Measurements from ENCODE around the gene TUFM. TPM values are rescaled to one million over a fixed set of nuclear protein-coding genes. Genes with fewer than 3 reads are reported as not detected.

TUFM gene
- total RNA-seq, 1 donor: 101 TPM

DNA sequence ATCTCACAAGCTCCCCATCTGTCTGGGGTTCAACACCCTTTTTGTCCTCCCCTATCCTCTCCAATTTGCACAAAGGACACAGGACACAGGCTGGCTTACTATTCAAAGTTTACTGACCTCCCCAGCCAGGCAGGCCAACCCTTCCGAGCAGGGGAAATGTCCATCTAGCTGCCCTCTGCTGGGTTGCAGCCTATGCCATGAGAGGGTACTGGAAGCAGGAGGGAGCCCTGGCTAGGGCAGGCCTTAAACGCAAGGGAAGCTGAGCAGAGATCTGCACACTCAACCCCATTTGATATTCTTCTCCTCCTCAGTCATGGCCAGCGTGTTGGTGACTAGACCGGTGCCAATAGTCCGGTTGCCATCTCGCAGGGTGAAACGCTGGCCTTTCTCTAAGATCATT is 3.5 kb downstream of the TUFM start:
- Histone ChIP-seq H3K4me2 (ENCODE audit: insufficient read depth, low read length) (no peak overlapping the region), H3K9me3 (ENCODE audit: low read depth, low read length) (no peaks in the 10 kb centered on the region), H3K4me3 (ENCODE audit: insufficient read depth, low read length) (no peak overlapping the region), H3K27ac (ENCODE audit: low read depth, low read length) (no peak overlapping the region), H3K36me3 (ENCODE audit: insufficient read depth, low read length) (peaks cover 38% of the 10 kb centered on the region), H3K4me1 (ENCODE audit: insufficient read depth, low read length) (peaks cover 19% of the 10 kb centered on the region), H4K20me1 (ENCODE audit: insufficient read depth, low read length) (peaks cover 10% of the 10 kb centered on the region), H3K79me2 (ENCODE audit: insufficient read depth, low read length) (peaks cover 38% of the 10 kb centered on the region), H2AFZ (ENCODE audit: low read length) (no peak overlapping the region), H3K27me3 (ENCODE audit: insufficient read depth, low read length) (no peaks in the 10 kb centered on the region)
- no peak for DNase-seq (ENCODE audit: insufficient read length, low spot score, missing footprints)
- TF ChIP-seq, protein P1, sequence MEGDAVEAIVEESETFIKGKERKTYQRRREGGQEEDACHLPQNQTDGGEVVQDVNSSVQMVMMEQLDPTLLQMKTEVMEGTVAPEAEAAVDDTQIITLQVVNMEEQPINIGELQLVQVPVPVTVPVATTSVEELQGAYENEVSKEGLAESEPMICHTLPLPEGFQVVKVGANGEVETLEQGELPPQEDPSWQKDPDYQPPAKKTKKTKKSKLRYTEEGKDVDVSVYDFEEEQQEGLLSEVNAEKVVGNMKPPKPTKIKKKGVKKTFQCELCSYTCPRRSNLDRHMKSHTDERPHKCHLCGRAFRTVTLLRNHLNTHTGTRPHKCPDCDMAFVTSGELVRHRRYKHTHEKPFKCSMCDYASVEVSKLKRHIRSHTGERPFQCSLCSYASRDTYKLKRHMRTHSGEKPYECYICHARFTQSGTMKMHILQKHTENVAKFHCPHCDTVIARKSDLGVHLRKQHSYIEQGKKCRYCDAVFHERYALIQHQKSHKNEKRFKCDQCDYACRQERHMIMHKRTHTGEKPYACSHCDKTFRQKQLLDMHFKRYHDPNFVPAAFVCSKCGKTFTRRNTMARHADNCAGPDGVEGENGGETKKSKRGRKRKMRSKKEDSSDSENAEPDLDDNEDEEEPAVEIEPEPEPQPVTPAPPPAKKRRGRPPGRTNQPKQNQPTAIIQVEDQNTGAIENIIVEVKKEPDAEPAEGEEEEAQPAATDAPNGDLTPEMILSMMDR (IDR thresholded peaks at IDR 0.05; ENCODE audit: extremely low read depth, low read depth, low read length): no peak

DNA sequence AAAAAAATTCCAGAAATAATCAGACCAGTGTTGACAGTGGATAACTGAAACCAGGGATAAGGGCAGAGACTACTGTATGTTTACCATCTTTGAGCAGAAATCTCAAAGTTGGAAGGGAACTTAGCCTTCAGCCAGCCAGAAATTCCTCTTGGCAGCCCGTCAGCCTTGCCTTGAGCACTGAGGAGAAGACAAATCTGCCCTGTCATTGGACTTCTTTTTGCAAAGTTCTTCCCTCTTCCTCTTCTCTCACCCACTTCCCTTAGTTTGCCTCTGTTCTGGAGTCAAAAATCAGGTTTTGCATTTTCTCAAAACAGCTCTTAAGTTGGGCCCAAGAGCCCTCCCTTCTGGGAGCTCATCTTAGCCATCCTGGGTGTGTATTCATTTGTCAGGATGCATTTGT is 6.2 kb downstream of the TUFM start:
- Histone ChIP-seq H3K36me3 (ENCODE audit: insufficient read depth, low read length) (peaks cover 60% of the 10 kb centered on the region), H3K9me3 (ENCODE audit: low read depth, low read length) (no peaks in the 10 kb centered on the region), H3K79me2 (ENCODE audit: insufficient read depth, low read length) (peaks cover 14% of the 10 kb centered on the region), H3K4me1 (ENCODE audit: insufficient read depth, low read length) (peaks cover 2% of the 10 kb centered on the region), H3K27ac (ENCODE audit: low read depth, low read length) (no peak overlapping the region), H4K20me1 (ENCODE audit: insufficient read depth, low read length) (peaks cover 5% of the 10 kb centered on the region), H3K4me3 (ENCODE audit: insufficient read depth, low read length) (no peak overlapping the region), H3K27me3 (ENCODE audit: insufficient read depth, low read length) (no peaks in the 10 kb centered on the region), H3K4me2 (ENCODE audit: insufficient read depth, low read length) (no peak overlapping the region), H2AFZ (ENCODE audit: low read length) (no peak overlapping the region)
- TF ChIP-seq, protein P1 (IDR thresholded peaks at IDR 0.05; ENCODE audit: extremely low read depth, low read depth, low read length): no peak
- DNase-seq (ENCODE audit: insufficient read length, low spot score, missing footprints): no peak

DNA sequence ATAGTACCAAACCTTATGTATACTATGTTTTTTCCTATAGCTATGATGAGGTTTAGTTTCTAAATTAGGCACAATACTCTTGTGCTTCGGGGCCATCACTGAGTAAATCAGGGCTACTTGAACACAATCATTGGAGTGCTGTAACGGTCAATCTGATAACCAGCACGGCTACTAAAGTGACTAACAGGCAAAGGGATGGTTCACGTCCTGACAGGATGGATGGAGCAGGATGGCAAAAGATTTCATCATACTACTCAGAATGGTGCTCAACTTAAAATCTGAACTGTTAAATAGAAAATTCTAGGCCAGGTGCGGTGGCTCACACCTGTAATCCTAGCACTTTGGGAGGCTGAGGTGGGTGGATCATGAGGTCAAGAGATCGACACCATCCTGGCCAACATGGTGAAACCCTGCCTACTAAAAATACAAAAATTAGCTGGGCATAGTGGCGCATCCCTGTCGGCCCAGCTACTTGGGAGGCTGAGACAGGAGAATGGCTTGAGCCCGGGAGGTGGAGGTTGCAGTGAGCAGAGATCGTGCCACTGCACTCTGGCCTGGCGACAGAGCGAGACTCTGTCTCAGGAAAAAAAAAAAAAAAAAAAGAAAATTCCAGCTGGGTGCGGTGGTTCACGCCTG is 7.0 kb downstream of the TUFM start:
- Histone ChIP-seq H4K20me1 (ENCODE audit: insufficient read depth, low read length) (peaks cover 9% of the 10 kb centered on the region), H3K4me3 (ENCODE audit: insufficient read depth, low read length) (no peak overlapping the region), H3K27me3 (ENCODE audit: insufficient read depth, low read length) (no peaks in the 10 kb centered on the region), H3K4me1 (ENCODE audit: insufficient read depth, low read length) (no peaks in the 10 kb centered on the region), H3K36me3 (ENCODE audit: insufficient read depth, low read length) (peaks cover 60% of the 10 kb centered on the region), H2AFZ (ENCODE audit: low read length) (no peak overlapping the region), H3K27ac (ENCODE audit: low read depth, low read length) (no peak overlapping the region), H3K79me2 (ENCODE audit: insufficient read depth, low read length) (peaks cover 9% of the 10 kb centered on the region), H3K9me3 (ENCODE audit: low read depth, low read length) (no peaks in the 10 kb centered on the region), H3K4me2 (ENCODE audit: insufficient read depth, low read length) (no peak overlapping the region)
- TF ChIP-seq, protein P1 (IDR thresholded peaks at IDR 0.05; ENCODE audit: extremely low read depth, low read depth, low read length): no peak
- DNase-seq (ENCODE audit: insufficient read length, low spot score, missing footprints): no peak

DNA sequence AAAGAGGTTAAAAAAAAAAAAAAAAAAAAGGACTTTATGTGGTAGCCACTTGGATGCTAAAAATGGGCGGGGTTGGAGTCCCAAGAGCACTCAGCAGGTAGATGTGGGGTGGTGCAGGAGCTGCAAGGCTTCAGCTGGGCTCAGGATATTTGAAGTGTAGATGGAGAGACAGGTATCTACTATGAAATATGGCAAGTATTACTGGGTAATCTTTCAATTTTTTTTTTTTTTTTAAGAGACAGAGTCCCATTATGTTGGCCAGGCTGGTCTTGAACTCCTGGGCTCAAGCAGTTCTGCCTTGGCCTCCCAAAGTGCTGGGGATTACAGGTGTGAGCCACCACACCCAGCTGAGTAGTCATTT is 7.6 kb downstream of the TUFM start:
- Histone ChIP-seq H3K36me3 (ENCODE audit: insufficient read depth, low read length) (peaks cover 60% of the 10 kb centered on the region), H3K4me3 (ENCODE audit: insufficient read depth, low read length) (no peak overlapping the region), H3K27me3 (ENCODE audit: insufficient read depth, low read length) (no peaks in the 10 kb centered on the region), H3K27ac (ENCODE audit: low read depth, low read length) (no peak overlapping the region), H3K79me2 (ENCODE audit: insufficient read depth, low read length) (peaks cover 4% of the 10 kb centered on the region), H3K9me3 (ENCODE audit: low read depth, low read length) (no peaks in the 10 kb centered on the region), H3K4me2 (ENCODE audit: insufficient read depth, low read length) (no peak overlapping the region), H3K4me1 (ENCODE audit: insufficient read depth, low read length) (no peaks in the 10 kb centered on the region), H2AFZ (ENCODE audit: low read length) (no peak overlapping the region), H4K20me1 (ENCODE audit: insufficient read depth, low read length) (peaks cover 11% of the 10 kb centered on the region)
- TF ChIP-seq, protein P1 (IDR thresholded peaks at IDR 0.05; ENCODE audit: extremely low read depth, low read depth, low read length): no peak
- no peak for DNase-seq (ENCODE audit: insufficient read length, low spot score, missing footprints)

All from osteoblast (primary cell).